Measurements from ENCODE around the gene STAU1.
"Not testable (repeated sequence)": the region's sequence is repeated elsewhere in the genome, so short reads cannot be mapped to it uniquely, and the experiment has no call there.

The STAU1 gene

DNA sequence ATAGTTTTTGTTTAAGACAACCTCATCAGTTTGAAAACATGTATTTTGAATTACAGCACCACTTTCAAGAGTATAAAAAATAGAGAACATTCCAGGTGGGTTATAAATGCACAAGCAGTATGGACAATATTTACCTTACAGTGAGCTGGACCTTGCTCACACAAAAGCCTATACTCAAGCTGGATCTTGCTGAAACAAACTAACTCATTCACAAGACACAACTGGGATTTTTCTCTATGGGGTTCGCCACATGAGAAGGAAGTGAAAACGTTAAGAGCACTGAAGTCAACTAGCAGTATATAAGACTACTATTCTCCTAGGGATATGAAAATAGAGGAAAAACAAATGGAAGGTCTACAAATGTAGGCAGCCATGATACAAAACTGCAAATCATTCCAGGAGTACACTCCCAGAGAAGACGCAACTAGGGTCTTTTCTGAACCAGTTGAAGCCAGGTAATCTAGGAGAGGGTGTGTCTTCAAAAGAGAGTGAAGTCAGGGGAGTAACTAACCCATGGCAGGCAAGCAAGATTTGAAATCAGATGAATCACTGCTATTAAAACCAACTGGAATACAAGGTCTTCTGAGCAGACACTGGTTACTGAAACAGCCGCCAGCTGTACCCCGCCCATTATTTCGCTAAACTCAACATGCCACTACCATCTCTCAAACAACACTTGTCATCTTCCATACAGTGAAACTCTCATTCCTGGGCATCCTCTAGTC lies 26.5 kb downstream of the STAU1 start:
- DNase-seq = no peak

DNA sequence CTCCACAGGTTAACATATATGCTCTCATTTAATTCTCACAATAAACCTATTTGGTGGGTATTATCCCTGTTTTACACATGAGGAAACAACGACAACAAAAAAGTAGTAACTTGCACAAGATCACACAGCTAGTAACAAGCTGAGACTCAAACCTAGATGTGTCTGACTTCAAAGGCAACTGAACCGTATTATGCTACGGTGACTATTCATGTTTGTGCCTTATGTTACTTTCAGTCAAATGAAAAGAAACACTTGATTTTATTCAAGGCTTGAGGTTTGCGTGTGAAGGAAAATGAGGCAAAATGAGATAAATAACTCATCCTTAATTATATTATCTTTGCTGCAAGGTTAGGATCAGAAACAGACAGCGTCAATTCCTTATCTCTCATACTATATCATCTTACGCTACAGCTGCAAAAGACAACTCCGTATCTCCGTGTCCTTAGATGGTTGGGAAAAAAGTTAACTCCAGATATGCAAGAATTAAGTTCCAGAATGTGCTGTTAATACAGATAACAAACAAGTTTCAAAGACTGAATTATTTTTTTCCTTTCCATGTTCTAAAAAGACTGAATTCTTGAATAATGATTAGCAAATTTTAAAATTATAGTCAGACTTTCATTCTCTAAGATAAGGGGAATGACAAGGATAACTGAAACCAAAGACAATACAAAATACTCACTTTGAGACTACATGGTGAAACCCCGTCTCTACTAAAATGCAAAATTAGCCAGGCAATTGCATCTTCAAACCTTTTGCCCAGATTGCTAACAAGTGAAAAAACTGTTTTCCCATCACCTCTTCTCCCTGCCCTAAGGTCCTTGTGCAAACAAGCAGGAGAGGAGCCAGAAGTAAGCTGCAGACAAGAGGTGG lies 27.8 kb downstream of the STAU1 start:
- DNase-seq = no peak

DNA sequence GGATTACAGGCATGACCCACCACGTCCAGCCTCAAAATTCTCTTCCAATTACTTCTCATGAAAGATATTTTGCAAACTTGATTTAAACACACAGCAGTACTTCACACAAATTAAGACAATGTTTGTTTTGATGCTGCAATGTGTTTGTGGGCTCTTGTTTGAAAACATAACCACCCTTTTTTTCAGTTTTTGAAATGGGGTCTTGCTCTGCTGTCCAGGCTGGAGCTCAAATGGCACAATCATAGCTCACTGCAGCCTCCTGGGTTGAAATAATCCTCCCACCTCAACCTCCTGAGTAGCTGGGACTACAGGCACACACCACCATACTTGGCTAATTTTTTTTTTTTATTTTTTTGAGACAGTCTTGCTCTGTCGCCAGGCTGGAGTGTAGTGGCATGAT lies 31.0 kb downstream of the STAU1 start:
- no peak for DNase-seq

DNA sequence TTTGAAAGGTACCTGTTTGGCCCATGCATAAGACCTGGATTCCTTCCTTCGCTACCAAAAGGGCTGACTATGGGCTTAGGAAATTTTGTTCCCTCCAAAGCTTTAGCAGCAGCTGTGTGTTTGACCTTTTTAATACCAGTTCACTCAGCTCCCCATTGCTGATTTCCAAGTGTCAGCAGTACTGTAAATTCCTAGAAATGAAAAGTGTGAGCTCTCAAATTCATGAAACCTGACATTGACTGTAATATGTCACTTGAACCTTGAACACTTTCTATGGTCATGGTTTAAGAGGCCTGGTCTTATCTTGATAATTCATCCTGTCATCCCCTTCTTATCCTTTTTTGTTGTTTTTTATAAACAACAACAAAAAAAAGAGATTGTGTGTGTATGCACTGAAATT lies 31.7 kb downstream of the STAU1 start:
- DNase-seq = no peak

DNA sequence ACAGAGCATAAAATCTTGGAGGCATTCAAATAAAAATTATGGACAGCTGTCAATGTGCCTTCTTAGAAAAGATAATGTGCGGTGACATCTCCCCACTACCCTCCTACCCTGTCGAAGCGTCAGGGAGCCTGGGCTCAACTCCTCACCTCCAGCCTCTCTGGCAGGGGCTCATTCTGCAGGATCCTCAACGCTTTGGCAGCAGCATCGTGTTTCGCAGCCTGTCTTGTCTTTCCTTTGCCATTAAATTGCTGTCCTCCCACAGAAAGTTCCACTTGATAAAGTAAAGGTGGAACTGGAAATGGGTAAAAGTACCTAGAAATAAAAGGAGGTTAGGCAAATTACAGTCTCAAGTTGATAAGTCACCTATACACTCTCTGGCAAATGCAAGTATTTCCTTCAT lies 36.7 kb downstream of the STAU1 start:
- DNase-seq = no peak

DNA sequence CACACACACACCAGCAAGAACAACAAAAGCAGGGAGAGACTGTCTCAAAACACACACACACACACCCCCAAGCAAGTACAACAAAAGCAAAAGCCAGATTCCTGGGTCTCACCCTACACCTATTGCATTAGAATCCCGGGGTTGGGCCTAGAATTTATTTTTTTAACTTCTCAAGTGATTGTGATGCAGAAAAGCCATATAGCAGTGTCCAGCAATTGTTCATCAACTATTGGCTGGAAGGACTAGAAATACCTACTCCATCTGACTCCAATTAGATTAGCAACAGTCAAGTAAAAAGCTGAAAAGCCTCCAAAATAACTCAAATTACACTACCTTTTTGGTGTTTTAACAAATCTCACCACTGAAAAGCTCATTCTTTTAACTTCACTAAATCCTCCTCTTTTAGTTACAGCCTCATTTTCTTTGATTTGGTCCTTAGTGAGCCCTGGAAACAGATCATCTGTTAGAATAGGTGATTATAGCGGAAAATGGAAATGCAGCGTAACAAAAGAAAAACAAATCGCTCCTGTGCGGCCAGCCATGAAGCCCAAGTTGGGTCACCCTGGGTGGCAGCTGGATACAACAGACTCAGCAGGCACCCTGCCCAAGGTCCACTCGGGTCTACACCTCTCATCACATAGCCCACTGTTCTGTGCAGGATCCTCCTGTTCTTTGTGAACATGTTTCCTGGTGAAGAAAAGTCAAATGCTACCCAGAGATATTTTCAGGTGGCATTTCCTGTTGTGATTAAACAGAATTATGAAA lies 38.7 kb downstream of the STAU1 start:
- DNase-seq = no peak

DNA sequence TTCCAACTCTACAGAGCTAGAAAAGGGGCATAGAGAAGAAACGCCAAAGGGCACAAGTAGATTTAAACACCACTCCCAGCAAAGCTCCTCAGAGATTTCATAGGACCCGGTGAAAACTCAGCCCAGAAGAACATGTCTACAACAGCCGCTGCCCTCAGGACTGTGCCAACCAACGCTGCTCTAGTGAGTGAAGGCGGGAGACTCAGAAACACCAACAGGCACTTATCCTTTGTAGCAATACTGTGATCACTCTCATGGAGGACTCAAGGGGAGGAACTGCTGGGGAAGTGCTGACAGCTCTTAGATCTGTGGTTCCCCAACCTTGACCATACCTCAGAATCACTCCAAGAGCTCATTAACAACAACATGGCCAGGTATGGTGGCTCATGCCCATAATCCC lies 39.5 kb downstream of the STAU1 start:
- DNase-seq = no peak

DNA sequence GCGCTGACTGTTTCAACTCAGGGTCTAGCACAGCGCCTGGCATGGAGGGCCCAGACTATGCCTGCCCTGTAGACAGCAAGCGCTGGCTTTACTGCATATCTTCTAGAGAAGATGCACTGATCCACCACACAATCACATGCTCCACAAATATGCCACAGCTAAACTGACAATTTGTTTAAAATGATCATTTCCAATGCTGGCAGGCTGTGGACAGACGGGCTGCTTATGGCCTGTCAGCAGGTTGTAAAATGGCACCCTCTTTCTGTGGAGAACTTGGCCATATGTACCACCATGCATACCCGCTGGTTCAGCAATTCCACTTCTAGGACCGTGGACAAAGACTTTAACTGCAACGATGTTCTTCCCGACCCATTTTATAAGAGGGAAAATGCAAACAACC lies 40.8 kb downstream of the STAU1 start:
- DNase-seq = no peak

DNA sequence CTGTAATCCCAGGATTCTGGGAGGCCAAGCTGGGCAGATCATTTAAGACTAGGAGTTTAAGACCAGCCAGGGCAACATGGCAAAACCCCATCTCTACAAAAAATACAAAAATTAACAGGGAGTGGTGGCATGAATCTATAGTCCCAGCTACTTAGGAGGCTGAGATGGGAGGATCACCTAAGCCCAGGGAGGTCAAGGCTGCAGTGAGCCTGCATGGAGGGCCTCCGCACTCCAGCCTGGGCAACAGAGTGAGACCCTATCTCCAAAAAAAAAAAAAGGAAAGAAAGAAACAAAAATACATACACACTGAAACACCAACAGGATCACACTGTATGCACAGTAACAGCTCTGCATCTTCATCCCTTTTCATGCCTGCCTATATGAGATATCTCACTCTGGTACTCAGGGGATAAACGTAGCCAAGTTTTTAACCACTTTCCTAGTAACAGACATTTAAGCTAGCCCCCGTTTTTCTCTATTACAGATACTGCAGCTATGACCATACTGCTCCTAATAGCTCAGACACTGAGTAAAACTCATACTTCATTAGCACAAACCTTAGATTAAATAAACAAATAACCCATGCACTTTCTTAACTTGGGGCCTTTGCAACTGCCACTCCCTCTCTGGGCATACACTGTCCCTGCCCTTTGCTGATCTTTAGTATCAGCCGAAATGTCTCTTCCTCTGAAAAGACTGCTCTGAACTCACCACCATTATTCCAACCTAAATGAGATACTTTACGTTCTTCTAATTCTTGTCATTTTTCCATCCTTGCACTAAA lies 41.5 kb downstream of the STAU1 start:
- no peak for DNase-seq

DNA sequence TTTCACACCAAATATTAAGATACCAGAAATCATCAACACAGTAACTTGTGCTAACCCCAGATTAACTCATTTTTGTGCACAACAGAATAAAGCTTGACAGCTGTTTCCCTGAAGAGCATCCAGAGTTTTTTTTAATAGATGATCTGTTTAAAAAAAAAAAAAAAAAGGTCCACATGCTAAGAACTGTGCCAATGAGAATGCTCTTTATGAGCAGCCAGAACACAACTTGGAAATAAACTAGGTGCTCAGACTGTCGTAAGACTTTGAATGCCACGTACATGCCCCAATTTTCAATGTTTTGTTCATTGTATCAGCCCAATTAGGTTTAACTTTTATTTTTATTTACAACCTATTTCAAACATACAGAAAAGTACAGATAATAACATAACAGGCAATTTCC lies 47.3 kb downstream of the STAU1 start:
- DNase-seq = no peak

DNA sequence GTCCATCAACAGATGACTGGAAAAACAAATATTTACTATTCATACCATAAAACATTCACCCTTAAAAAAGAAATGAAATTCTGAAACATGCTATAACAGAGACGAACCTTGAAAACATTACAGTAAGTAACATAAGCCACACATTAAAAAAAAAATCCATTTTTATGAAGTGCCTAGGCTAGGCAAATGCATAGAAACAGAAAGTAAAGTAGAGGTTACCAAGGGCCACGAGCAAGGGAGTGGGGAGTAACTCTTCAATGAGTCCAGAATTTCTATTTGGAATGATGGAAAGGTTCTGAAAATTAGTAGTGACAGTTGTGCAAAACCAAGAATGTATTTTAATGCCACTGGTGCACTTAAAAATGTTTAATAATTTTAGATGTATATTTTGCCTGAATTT lies 47.7 kb downstream of the STAU1 start:
- no peak for DNase-seq

DNA sequence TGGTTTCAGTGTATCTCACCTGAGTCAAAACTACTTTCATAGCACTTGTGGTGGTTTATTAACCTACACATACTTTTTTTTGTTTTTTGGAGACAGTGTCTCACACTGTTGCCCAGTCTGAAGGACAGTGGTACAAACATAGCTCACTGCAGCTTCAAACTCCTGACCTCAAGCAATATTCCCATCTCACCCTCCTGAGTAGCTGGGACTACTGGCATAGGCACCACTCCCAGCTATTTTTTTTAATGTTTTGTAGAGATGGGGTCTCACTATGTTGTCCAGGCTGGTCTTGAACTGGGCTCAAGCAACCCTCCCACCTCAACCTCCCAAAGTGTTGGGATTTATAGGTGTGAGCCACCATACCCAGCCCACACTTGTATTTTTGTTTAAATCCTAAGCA lies 49.7 kb downstream of the STAU1 start:
- no peak for DNase-seq

DNA sequence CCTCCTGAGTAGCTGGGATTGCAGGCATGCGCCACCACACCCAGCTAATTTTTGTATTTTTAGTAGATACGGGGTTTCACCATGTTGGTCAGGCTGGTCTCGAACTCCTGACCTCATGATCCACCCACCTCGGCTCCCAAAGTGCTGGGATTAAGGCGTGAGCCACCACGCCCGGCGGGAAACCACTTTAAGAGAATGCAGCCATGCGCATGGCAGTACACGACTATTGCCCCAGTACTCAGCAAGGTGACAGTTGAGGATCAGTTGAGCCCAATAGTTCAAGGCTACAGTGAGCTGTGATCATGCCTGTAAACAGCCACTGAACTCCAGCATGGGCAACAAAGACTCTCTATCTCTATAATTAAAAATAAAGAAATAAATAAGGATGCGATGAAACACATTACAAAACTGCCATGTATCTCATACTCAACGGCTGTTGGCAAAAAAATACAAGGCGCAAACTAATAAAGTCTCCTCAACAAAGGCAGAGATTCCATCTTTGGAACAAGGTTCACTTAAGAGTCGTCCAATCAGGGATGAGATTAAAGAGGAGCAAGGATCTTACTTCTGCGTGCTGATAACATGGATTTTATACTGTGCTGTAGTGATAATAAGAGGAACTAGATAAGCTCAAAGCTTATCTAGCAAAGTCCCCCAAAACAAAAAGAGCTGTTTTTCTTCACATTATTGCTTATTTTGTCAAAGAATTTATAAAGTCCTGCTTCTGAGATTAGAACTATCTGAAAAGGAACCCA lies 51.1 kb downstream of the STAU1 start:
- DNase-seq = no peak

DNA sequence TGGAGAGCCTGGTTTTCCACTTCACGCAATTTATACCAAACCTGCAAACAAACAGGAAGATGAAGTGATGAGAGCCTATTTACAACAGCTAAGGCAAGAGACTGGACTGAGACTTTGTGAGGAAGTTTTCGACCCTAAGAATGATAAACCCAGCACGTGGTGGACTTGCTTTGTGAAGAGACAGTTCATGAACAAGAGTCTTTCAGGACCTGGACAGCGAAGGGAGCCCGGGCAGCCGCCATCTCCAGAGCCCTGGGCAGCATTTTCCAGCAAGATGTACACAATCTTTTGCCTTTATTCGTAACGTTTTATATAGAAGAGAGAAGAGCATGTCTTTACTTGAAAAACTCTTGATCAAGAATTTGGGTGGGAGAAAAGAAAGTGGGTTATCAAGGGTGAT lies 53.3 kb downstream of the STAU1 start:
- not testable (repeated sequence) for DNase-seq

DNA sequence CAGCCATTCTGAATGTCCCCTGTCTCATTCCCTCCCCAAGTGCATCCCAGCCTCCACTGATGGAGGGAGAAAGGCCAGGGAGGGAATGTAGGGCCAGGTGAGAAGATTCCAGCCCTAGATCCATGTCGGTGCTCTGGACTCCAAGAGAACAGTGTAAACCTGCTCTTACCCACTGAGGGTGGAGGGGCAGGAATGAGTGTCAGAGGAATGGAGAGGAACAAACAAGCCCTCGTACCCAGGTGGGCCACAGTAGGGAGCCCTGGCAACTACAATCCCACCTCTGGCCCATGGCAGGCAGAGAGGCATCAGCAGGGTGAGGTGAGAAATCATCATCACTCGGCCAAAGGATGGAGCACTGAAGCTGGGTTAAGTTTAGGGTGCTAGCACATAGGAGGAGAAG lies 54.6 kb downstream of the STAU1 start:
- no peak for DNase-seq

DNA sequence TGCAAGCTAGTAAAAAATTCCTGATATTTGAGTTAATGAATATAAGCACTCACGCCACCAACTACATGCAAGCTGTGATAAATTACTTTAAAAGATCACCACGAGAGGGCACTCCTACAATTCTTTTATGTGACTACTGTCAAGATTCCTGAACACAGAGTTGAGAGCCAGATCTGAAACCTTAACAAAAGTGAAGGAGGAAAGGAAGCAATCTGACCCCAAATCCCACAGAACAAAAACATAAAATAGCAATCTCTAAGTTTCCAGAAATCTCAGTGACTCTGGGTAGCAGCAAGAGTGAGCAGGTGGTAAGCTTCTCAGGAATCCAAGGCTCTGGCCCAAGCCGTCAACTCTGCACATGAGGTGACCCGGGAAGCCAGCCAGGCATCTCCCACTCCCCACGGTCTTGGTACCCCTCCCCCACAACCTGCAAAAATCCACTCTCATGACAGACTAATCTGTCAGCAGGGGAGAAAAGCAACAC lies 55.1 kb downstream of the STAU1 start:
- DNase-seq = peak; percentile 61

DNA sequence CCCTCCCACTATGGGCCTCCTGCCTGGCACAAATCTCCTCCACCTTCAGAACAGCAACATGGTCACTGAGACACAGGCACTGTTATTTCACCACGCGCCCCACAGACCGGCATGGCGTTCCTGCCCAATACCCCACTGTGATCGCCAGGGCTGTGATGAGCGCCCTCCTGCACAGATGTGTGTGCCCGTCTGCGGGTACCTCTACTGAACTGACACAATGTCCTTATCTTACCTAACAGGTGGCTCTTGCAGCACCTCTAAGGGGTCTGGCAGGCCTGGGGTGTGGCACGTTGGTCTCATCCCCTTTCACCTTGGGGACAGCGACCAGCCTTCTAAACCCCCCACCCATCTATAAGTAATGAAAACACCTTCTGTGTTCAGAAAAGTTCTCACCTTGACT lies 64.2 kb downstream of the STAU1 start:
- DNase-seq = no peak

DNA sequence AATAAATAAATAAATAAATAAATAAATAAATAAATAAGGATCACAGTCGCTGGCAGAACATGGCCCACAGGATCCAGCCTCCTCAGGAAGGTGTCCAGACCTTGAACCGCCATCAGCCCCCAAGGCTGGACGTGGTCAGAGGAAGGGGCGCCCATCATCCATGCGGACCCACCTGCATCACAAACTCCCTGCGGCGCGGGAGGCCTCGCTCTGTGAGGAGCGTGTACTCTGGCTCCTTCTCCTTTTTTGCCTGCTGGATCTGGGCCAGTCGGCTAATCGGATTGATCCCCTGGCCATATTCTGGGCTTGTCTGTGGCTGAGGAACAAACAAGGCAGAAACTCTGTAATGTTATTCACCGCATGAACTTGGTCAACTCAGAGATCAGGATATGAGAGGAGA lies 65.2 kb downstream of the STAU1 start:
- no peak for DNase-seq

DNA sequence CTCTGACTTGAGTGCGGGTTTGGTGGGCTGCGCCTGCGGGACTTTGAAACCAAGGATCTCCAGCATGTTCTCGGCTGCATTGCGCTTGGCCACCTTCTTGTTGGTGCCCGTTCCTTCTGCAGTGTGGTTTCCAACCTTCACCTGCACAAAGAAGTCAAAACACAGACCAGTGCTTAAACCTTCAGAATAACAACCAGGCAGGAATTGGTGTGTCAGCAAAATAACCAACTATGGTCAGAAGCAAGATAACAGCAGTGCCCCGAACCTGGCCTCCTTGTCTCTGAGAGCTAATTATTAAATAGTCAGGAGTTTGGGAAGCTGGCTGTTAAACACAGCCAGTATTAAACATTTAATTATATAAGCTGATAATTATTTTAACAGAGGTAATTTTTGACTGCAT lies 68.1 kb downstream of the STAU1 start:
- DNase-seq = no peak

DNA sequence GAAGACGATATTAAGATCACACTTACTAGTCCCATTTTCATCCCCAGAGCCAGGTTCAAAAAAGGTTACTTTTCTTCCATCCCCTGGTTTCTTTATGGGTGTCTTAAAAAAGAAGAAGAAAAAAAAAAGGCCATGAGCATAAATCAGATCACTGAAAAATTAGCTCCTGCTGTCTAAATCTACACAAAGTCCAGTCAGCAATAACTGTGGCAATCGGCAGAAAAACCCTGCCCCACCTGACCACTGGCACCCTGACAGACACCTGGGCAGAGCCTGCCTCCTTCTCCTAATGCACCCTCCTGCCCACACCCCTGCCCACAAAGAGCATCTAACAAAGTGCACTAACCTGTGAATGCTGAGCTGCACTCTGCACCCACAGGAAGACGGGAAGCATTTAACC lies 69.8 kb downstream of the STAU1 start:
- DNase-seq = no peak

DNA sequence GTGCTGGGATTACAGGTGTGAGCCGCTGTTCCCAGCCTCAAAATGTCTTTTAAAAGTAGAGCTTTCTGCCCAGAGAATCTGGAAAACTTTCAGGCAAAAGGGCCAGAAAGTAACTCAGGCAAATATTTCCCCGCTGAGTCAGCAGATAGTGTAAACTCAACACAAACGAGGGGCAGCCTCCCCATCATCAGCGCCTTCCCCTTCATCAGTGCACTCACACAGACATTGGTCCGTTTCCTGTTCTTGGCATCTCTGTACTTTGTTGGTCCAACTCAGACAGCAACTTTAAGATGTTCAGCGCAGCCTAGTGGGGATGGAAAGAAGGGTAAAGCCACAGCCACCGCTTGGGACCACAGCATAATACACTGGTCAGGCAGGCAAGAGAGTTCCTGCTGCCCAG lies 72.6 kb downstream of the STAU1 start:
- no peak for DNase-seq
